Measurements from ENCODE around the gene OLFML3.

GRCh38 chr1:113940365-113941244 lies 38.7 kb upstream of the OLFML3 start:
- TF ChIP-seq CTCF (IDR thresholded peaks at IDR 0.05) (no peak), EZH2 (IDR thresholded peaks at IDR 0.05; ENCODE audit: borderline replicate concordance, insufficient read depth, low read depth, low read length, poor library complexity, severe bottlenecking) (no peak)

All from B cell (primary cell).